ENCODE measurements around the gene TCF4.

TCF4 gene

DNA sequence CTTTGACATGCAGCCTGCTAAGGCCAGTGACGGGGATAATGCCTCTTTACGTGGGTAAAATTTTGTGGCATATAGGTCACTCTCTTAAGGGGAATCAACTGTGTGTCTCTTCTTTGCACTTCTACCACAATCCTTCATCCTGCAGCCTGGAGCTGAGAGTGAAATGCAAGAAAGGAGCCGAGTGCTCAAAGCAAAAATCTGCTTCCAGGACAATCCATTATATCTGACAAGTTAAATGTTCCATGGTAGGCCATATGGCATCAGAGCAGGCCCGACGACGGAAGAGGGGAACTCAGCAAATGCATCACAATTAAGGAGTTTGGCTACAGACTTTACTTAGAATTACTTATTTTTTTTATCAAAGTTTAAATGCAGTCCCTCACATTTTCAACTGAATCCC, 171.2 kb downstream of the TCF4 start:
- no peaks in the 10 kb centered on the region for H3K27me3 ChIP-seq (ENCODE audit: control insufficient read depth in 1 of 2, insufficient read depth in 2 of 2, low read length in 2 of 2)
- no peaks in the 10 kb centered on the region for H3K9me3 ChIP-seq (ENCODE audit: low read length)
- H3K36me3 ChIP-seq (ENCODE audit: insufficient read depth, low read length), result no peaks in the 10 kb centered on the region
- H3K9ac ChIP-seq (ENCODE audit: low read length), result no peak overlapping the region
- peaks cover 18% of the 10 kb centered on the region for H3K4me1 ChIP-seq (ENCODE audit: insufficient read depth, low read length)
- H3K4me3 ChIP-seq (ENCODE audit: low read depth in 1 of 2, low read length in 2 of 2), result no peak overlapping the region
- H3K27ac ChIP-seq (ENCODE audit: low read depth, low read length), result no peak overlapping the region

DNA sequence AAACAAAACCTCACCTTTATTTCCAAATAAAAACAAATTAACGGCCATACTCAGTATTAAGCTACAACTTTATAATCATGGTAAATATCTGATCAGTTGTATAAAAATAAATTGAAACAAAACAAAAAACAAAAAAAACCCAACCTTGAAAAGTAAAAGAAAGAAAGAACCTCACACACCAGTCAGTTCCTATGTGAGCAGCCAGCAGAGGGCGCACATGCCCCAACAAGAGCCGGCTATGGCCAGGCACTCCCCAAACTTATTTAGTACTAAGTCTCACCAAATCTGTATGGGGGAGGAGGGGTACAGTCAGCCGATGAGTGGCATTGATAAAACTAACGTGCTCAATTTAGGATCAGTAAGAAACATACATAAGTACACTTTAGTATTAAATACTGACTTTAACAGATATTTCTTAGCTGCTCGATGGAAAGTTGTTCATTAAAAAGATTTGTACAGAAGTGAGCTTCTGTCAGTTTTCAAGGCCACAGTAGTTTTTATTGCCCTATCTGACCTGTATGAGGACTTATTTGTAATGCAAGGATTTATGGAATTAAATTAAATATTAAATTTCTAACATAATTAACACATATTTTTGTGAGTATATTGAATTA, 172.6 kb downstream of the TCF4 start:
- H3K27ac ChIP-seq (ENCODE audit: low read depth, low read length), result no peak overlapping the region
- no peak overlapping the region for H3K9ac ChIP-seq (ENCODE audit: low read length)
- H3K36me3 ChIP-seq (ENCODE audit: insufficient read depth, low read length), result no peaks in the 10 kb centered on the region
- no peaks in the 10 kb centered on the region for H3K27me3 ChIP-seq (ENCODE audit: control insufficient read depth in 1 of 2, insufficient read depth in 2 of 2, low read length in 2 of 2)
- peaks cover 15% of the 10 kb centered on the region for H3K4me1 ChIP-seq (ENCODE audit: insufficient read depth, low read length)
- no peak overlapping the region for H3K4me3 ChIP-seq (ENCODE audit: low read depth in 1 of 2, low read length in 2 of 2)
- H3K9me3 ChIP-seq (ENCODE audit: low read length), result no peaks in the 10 kb centered on the region

DNA sequence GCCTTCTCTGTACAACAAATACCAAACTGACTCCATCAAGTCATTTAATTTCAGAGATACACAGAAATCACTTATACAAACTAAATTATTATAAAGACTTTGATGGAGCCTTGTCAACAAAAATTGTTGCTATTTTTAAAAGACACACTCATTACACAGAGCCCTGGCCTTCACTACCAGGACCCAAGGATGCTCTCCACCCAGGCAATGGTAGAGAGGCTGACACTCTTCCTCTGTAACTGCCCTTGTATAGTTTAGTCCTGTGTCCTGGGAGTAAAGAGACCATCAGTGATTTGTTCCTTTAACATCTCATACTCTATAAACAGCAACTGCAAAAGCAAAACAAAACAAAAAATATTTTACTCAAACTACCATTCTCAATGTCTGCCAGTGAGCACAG, 173.5 kb downstream of the TCF4 start:
- no peak overlapping the region for H3K9ac ChIP-seq (ENCODE audit: low read length)
- H3K9me3 ChIP-seq (ENCODE audit: low read length), result no peaks in the 10 kb centered on the region
- H3K27ac ChIP-seq (ENCODE audit: low read depth, low read length), result no peak overlapping the region
- no peaks in the 10 kb centered on the region for H3K27me3 ChIP-seq (ENCODE audit: control insufficient read depth in 1 of 2, insufficient read depth in 2 of 2, low read length in 2 of 2)
- H3K4me3 ChIP-seq (ENCODE audit: low read depth in 1 of 2, low read length in 2 of 2), result no peak overlapping the region
- H3K4me1 ChIP-seq (ENCODE audit: insufficient read depth, low read length), result peaks cover 15% of the 10 kb centered on the region
- no peaks in the 10 kb centered on the region for H3K36me3 ChIP-seq (ENCODE audit: insufficient read depth, low read length)

DNA sequence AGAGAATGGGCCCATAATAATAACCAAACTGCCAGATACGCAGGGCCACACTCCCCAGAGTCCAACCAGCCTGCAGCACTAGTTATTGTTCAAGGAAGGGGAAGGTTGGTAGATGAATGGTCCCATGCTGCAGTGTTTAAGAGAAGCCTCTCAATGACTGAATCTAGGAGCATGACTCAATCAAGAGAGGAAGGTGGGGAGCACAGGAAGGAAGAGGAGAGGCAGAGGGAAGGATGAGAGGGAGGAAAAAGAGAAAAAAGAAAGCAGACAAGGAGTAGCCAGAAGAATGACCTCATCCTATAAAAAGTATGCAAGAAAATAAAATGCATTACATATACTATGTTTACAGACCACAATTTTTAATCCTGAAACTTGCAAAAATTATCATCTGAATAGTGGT, 174.5 kb downstream of the TCF4 start:
- Histone ChIP-seq H3K27me3 (ENCODE audit: control insufficient read depth in 1 of 2, insufficient read depth in 2 of 2, low read length in 2 of 2) (no peaks in the 10 kb centered on the region), H3K4me3 (ENCODE audit: low read depth in 1 of 2, low read length in 2 of 2) (no peak overlapping the region), H3K9ac (ENCODE audit: low read length) (no peak overlapping the region), H3K36me3 (ENCODE audit: insufficient read depth, low read length) (no peaks in the 10 kb centered on the region), H3K27ac (ENCODE audit: low read depth, low read length) (no peak overlapping the region), H3K4me1 (ENCODE audit: insufficient read depth, low read length) (peaks cover 11% of the 10 kb centered on the region), H3K9me3 (ENCODE audit: low read length) (no peaks in the 10 kb centered on the region)

DNA sequence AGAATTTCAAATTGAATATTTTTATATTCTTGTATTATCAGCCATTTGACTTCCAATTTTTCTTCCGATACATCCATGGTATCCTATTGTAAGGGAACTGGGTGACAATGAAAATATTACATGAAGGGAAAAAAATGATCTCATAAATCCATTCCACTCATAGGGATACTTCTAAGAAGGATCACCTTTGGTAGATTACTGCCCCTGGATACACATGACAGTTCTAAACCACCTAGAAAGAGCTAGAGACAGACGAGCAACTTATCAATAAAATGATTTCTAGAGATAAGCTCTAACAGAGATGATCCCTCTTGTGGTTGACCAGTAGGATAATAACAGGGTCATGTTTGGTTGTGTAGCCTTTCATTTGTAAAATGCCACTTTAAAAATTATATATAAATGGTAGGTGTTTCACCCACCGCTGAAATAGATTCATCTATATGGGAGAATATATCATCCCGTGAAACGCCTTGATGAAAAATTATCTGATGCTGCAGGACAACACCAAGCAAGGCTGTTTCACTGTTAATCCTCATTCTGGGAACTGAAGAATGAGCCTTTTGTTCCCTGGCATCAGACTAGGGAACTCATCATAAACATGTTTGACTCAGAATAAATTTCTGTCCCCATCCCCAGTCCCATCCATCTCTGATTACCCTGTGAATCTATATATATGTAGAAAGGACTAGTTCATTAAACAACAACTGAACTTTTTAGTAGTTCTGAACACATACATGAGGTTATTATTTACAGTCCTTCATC, 180.0 kb downstream of the TCF4 start:
- H3K4me3 ChIP-seq (ENCODE audit: low read depth in 1 of 2, low read length in 2 of 2), result no peak overlapping the region
- H3K4me1 ChIP-seq (ENCODE audit: insufficient read depth, low read length), result peaks cover 28% of the 10 kb centered on the region
- H3K27ac ChIP-seq (ENCODE audit: low read depth, low read length), result no peak overlapping the region
- H3K9me3 ChIP-seq (ENCODE audit: low read length), result no peaks in the 10 kb centered on the region
- H3K9ac ChIP-seq (ENCODE audit: low read length), result no peak overlapping the region
- no peaks in the 10 kb centered on the region for H3K36me3 ChIP-seq (ENCODE audit: insufficient read depth, low read length)
- no peaks in the 10 kb centered on the region for H3K27me3 ChIP-seq (ENCODE audit: control insufficient read depth in 1 of 2, insufficient read depth in 2 of 2, low read length in 2 of 2)

DNA sequence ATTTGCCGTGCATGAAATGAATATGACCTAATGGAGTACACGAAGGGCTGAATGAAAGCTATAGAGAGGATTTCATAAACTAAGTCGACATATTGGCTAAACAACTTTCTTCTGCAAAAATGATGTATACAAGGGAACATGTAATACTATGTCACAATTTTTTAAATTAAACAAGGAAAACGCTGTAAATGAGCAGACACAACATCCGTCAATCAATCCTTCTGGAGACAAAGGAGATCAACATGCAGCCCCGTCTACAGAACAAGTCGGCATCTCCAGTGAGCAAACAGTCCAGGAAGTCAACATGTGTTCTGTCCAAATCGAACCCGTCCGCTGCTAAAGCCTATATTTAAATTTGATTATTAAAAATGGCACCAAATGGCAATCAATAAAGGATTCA, 180.8 kb downstream of the TCF4 start:
- Histone ChIP-seq H3K27ac (ENCODE audit: low read depth, low read length) (no peak overlapping the region), H3K9ac (ENCODE audit: low read length) (no peak overlapping the region), H3K4me3 (ENCODE audit: low read depth in 1 of 2, low read length in 2 of 2) (no peak overlapping the region), H3K36me3 (ENCODE audit: insufficient read depth, low read length) (no peaks in the 10 kb centered on the region), H3K4me1 (ENCODE audit: insufficient read depth, low read length) (peaks cover 28% of the 10 kb centered on the region), H3K9me3 (ENCODE audit: low read length) (no peaks in the 10 kb centered on the region), H3K27me3 (ENCODE audit: control insufficient read depth in 1 of 2, insufficient read depth in 2 of 2, low read length in 2 of 2) (no peaks in the 10 kb centered on the region)

DNA sequence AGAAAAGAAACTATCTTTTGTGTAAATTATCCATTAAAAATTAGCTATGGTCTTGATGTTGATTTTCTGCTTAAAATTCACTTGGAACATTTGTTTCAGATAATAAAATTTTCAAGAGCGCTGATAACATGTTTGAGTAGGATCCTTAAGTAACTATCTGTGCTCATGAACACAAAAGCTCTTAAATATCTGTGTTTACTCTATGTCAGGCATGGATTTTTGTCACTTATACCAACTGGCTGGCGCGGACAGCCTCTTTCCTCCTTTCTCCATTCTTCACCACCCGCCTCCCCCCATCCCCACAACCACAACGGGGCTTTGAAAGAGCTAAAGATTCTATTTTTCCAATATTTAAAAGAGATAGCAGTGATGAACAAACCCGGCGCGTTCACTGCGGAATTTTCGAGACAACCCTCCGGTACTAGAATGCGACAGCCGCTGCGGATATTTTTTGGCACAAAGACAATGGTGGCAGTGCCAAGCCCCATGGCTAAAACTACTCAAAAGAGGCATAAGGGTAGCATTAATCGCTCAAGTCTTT, 181.5 kb downstream of the TCF4 start:
- no peaks in the 10 kb centered on the region for H3K36me3 ChIP-seq (ENCODE audit: insufficient read depth, low read length)
- H3K9ac ChIP-seq (ENCODE audit: low read length), result no peak overlapping the region
- H3K4me1 ChIP-seq (ENCODE audit: insufficient read depth, low read length), result peaks cover 28% of the 10 kb centered on the region
- no peak overlapping the region for H3K27ac ChIP-seq (ENCODE audit: low read depth, low read length)
- no peaks in the 10 kb centered on the region for H3K27me3 ChIP-seq (ENCODE audit: control insufficient read depth in 1 of 2, insufficient read depth in 2 of 2, low read length in 2 of 2)
- no peaks in the 10 kb centered on the region for H3K9me3 ChIP-seq (ENCODE audit: low read length)
- no peak overlapping the region for H3K4me3 ChIP-seq (ENCODE audit: low read depth in 1 of 2, low read length in 2 of 2)

DNA sequence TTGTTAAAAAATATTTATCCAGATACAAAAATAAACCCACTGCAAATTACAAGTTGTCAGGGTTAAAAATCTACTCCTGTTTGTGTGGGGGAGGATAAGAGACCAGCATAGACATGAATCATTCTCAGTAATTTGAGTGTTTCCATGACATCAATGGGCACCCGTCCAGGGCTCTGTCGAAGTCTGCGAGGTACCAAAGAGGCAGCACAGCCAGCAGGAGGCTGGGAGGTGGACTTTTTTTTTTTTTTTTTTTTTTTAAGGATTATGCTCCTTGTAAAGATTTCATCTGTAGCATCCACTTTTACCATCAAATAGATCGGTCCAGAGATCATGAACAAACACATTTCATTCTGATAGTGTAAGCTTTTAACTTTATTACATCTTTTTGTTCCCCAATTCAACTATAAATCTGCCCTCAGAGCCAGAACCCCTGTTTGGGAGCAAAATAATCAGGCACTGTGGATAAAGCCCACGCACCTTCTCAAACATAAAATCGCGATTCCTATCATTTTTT, 182.0 kb downstream of the TCF4 start:
- Histone ChIP-seq H3K4me1 (ENCODE audit: insufficient read depth, low read length) (peaks cover 28% of the 10 kb centered on the region), H3K9ac (ENCODE audit: low read length) (no peak overlapping the region), H3K9me3 (ENCODE audit: low read length) (no peaks in the 10 kb centered on the region), H3K27ac (ENCODE audit: low read depth, low read length) (peak overlapping the region; percentile 38), H3K4me3 (ENCODE audit: low read depth in 1 of 2, low read length in 2 of 2) (peak overlapping the region in 1 of 2 donors; percentile 2), H3K36me3 (ENCODE audit: insufficient read depth, low read length) (no peaks in the 10 kb centered on the region), H3K27me3 (ENCODE audit: control insufficient read depth in 1 of 2, insufficient read depth in 2 of 2, low read length in 2 of 2) (no peaks in the 10 kb centered on the region)

DNA sequence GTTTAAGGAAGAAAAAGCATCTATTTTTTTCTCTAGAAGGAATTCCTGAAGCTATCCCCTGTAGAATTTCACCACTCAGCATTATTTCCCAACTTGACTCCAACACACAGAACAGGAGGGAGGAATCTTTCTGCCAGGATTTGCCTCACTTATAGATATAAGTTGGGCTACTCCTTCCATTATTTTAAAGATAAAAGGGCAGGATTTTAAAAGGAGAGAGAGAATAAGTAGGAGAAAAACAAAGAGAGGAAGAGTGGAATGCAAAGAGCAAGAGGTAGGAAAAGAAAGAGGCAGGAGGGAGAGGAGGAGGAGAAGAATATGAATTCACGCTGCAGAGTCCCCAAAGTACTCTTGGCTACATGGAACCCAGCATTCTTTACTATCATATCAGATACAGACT, 182.5 kb downstream of the TCF4 start:
- peaks cover 28% of the 10 kb centered on the region for H3K4me1 ChIP-seq (ENCODE audit: insufficient read depth, low read length)
- H3K9me3 ChIP-seq (ENCODE audit: low read length), result no peaks in the 10 kb centered on the region
- H3K27ac ChIP-seq (ENCODE audit: low read depth, low read length), result peak overlapping the region; percentile 38
- H3K27me3 ChIP-seq (ENCODE audit: control insufficient read depth in 1 of 2, insufficient read depth in 2 of 2, low read length in 2 of 2), result no peaks in the 10 kb centered on the region
- H3K36me3 ChIP-seq (ENCODE audit: insufficient read depth, low read length), result no peaks in the 10 kb centered on the region
- no peak overlapping the region for H3K9ac ChIP-seq (ENCODE audit: low read length)
- H3K4me3 ChIP-seq (ENCODE audit: low read depth in 1 of 2, low read length in 2 of 2), result peak overlapping the region in 1 of 2 donors; percentile 2

DNA sequence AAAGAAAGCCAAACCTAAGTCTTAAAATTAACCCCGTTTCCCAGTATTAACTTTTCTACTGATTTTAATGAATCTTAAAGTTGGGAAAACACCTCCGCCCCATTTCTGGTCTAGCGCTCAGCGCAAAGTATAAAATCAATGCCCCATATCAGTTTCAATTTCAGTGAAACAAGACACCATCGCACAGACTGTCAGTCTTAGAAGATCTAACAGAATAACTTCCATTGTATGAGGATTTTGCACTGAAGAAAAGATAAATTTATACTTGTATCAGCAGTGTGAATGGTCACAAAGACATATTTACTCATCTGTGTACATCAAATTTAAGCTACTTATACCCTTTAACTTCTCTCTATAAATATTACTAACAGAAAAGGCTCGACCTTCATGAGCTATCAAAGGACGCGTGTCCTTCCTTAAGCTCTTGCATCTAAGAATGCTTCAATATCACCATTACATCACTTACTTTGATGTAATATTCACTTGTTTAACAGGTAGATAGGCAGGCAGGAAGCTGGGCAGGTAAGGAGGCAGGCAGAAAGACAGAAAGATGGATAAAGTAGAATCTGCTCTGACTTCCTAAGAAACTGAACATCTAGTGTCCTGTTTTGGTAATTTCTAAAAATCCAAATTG, 183.0 kb downstream of the TCF4 start:
- no peak overlapping the region for H3K9ac ChIP-seq (ENCODE audit: low read length)
- H3K27ac ChIP-seq (ENCODE audit: low read depth, low read length), result peak overlapping the region; percentile 38
- no peaks in the 10 kb centered on the region for H3K36me3 ChIP-seq (ENCODE audit: insufficient read depth, low read length)
- H3K9me3 ChIP-seq (ENCODE audit: low read length), result no peaks in the 10 kb centered on the region
- H3K4me3 ChIP-seq (ENCODE audit: low read depth in 1 of 2, low read length in 2 of 2), result no peak overlapping the region
- H3K4me1 ChIP-seq (ENCODE audit: insufficient read depth, low read length), result peaks cover 28% of the 10 kb centered on the region
- H3K27me3 ChIP-seq (ENCODE audit: control insufficient read depth in 1 of 2, insufficient read depth in 2 of 2, low read length in 2 of 2), result no peaks in the 10 kb centered on the region

DNA sequence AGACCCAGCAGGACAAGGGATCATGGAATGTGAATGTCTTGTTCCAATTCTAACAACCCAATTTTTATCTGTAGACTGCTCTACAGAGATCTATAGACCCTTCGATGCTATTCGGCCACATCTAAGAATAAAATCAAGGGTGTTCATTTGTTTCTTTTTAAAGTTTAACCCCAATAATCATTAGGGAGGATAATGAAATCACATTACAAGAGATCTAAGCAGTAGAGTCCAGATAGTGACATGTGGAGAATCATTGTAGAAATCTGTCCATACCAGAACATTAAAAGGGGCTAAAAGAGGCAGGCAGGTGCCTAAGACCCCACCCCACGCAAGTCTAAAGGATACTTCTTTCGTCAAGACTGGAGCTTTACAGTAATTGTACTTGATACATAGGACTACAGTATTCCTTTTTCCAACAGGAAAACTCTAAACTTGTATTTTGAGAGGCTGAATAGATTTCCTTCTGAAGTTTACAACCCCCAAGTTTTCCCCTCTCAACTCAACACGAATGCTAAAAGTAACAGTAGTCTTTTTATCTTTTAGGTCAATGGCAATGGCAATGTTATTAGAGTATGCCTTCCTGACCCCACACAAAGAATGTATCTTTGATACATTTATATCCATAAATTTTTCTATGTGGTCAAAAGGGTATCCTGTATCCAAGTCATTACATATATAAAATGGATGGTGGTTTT, 183.7 kb downstream of the TCF4 start:
- Histone ChIP-seq H3K27me3 (ENCODE audit: control insufficient read depth in 1 of 2, insufficient read depth in 2 of 2, low read length in 2 of 2) (no peaks in the 10 kb centered on the region), H3K36me3 (ENCODE audit: insufficient read depth, low read length) (no peaks in the 10 kb centered on the region), H3K27ac (ENCODE audit: low read depth, low read length) (peak overlapping the region; percentile 35), H3K9me3 (ENCODE audit: low read length) (no peaks in the 10 kb centered on the region), H3K4me1 (ENCODE audit: insufficient read depth, low read length) (peaks cover 34% of the 10 kb centered on the region), H3K9ac (ENCODE audit: low read length) (peak overlapping the region; percentile 49), H3K4me3 (ENCODE audit: low read depth in 1 of 2, low read length in 2 of 2) (peak overlapping the region in 1 of 2 donors; percentile 72)

Data from muscle layer of colon (tissue), 2 donors.